Measurements from ENCODE around the gene AKAP1.

DNA sequence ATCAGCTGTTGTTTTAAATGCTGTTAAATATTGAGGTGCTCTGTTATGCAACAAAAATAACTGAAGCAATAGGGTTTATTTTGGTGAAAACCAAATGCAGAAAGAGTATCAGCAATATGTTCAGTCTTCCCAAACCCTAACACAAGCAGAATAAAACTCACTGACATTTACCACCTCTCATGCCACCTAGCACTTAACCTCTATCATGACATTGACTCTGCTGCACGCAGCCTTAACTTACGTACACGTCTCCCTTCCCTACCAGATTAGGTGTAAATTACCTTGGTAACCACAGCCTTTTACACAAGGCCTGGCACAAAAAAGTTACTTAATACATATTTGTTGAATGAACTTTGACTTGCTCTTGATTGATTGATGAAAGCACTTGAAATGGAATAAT lies 9.9 kb upstream of the AKAP1 start:
- TF ChIP-seq CTCF (IDR thresholded peaks at IDR 0.05) (no peak), POLR2A (IDR thresholded peaks at IDR 0.05) (no peak)
